Dendritic cell treated with granulocyte-macrophage colony-stimulating factor and Interleukin-4, amounts not matched to agents 40 ng/mL and 50 ng/mL, for 4 days (primary cell): ENCODE results near the gene TNS4.

Experiments used
- H3K27ac Mint-ChIP-seq: one replicate; pipeline ENCODE4 v1.8.0; 2022; ENCODE audit warnings: mild to moderate bottlenecking, mixed read lengths
- H3K27me3 Mint-ChIP-seq: one replicate; pipeline ENCODE4 v1.8.0; 2022; ENCODE audit warnings: mild to moderate bottlenecking, mixed read lengths
- H3K36me3 Mint-ChIP-seq: one replicate; pipeline ENCODE4 v1.8.0; 2022; ENCODE audit warnings: low read depth, mixed read lengths
- H3K4me1 Mint-ChIP-seq: one replicate; pipeline ENCODE4 v1.8.0; 2022; ENCODE audit warnings: low read depth, mixed read lengths
- H3K4me3 Mint-ChIP-seq: one replicate; pipeline ENCODE4 v1.8.0; 2022; ENCODE audit warnings: mild to moderate bottlenecking, moderate library complexity, mixed read lengths
- H3K9me3 Mint-ChIP-seq: one replicate; pipeline ENCODE4 v1.8.0; 2022; ENCODE audit warnings: mixed read lengths
- intact Hi-C: fragments of 100-400 bp; cut with micrococcal nuclease; formaldehyde crosslinking; loops from one replicate; pipeline ENCODE4 v1.15.0; 2022

Gene TNS4

DNA sequence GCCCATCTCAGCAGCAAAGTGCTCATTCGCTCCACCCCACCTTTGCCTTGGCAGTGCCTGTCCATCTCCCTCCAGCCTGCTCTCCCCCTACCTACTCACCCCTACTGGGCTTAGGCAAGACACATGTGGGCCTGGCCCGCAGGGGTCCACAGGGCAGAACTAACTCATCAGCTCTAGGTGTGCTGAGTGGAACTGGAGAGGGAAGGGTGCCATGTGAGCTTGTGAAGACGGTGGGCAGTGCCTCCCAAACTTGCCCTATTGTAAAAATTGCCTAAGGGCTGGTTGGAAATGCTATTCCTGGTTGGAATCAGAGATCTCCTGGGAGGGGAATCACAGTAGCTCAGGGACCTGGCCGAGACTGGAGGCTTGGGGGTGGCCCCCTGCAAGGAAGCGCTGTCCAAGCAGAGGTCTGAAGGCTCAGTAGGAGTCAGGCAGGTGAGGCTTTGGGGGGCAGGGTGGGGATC, 29.1 kb upstream of the TNS4 start:
- H3K4me1 Mint-ChIP-seq, result peaks cover 22% of the 10 kb centered on the region
- H3K27me3 Mint-ChIP-seq, result peaks cover 39% of the 10 kb centered on the region
- intact Hi-C loops, result no loop called here
- H3K27ac Mint-ChIP-seq, result no peak overlapping the region
- no peaks in the 10 kb centered on the region for H3K36me3 Mint-ChIP-seq
- no peaks in the 10 kb centered on the region for H3K9me3 Mint-ChIP-seq
- no peak overlapping the region for H3K4me3 Mint-ChIP-seq

DNA sequence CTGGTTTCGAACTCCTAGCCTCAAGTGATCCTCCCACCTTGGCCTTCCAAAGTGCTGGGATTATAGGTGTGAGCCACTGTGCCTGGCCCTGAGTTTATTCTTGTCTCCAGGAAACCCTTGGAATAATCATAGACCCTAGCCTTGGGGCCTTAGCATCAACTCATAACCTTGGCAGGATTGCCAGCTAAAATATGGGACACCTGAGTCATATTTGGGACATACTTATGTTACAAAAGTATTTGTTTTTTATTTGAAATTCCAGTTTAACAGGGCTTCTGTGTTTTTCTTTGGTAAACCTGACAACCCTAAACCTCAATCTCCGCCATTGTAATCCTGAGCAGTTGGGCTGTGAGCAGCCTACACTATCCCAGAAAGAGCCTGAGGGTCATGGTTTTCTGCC, 28.6 kb upstream of the TNS4 start:
- H3K4me3 Mint-ChIP-seq, result no peak overlapping the region
- H3K27ac Mint-ChIP-seq, result no peak overlapping the region
- H3K36me3 Mint-ChIP-seq, result no peaks in the 10 kb centered on the region
- peaks cover 22% of the 10 kb centered on the region for H3K4me1 Mint-ChIP-seq
- intact Hi-C loops, result no loop called here
- no peaks in the 10 kb centered on the region for H3K9me3 Mint-ChIP-seq
- peaks cover 45% of the 10 kb centered on the region for H3K27me3 Mint-ChIP-seq

GRCh38 chr17:40528692-40529417, 27.4 kb upstream of the TNS4 start:
- Mint-ChIP-seq H3K4me3 (no peak overlapping the region), H3K4me1 (peaks cover 21% of the 10 kb centered on the region), H3K36me3 (no peaks in the 10 kb centered on the region), H3K9me3 (no peaks in the 10 kb centered on the region), H3K27me3 (peaks cover 50% of the 10 kb centered on the region), H3K27ac (no peak overlapping the region)
- intact Hi-C loops, result no loop called here

DNA sequence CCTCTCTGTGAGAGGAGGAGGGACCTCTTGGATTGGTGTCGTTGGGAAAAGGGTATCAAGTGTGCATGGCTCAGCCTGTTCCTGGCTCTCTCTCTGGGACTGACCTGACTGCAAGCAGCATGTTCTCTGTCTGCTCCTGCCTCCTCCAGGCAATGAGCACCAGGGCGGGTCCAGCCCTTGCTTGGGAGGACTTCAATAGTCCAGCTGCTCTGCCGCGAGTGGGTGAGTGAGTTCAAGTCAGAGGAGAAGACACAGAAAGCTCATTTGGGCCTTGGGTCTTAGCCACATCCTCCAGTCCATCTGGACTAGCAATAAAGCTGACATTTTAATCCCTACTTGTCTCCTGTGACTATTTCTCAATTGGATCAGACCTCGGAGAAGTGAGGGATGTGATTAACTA, 25.2 kb upstream of the TNS4 start:
- Mint-ChIP-seq H3K27ac (no peak overlapping the region), H3K36me3 (no peaks in the 10 kb centered on the region), H3K4me1 (peaks cover 5% of the 10 kb centered on the region), H3K27me3 (peaks cover 63% of the 10 kb centered on the region), H3K4me3 (no peak overlapping the region), H3K9me3 (no peaks in the 10 kb centered on the region)
- intact Hi-C loops, result no loop called here

- Mint-ChIP-seq H3K27ac (no peak overlapping the region), H3K4me1 (peaks cover 5% of the 10 kb centered on the region), H3K27me3 (peaks cover 64% of the 10 kb centered on the region), H3K9me3 (no peaks in the 10 kb centered on the region), H3K36me3 (no peaks in the 10 kb centered on the region), H3K4me3 (no peak overlapping the region)
- intact Hi-C loops, result no loop called here
Observed at GRCh38 chr17:40525294-40525693, 23.9 kb upstream of the TNS4 start.

DNA sequence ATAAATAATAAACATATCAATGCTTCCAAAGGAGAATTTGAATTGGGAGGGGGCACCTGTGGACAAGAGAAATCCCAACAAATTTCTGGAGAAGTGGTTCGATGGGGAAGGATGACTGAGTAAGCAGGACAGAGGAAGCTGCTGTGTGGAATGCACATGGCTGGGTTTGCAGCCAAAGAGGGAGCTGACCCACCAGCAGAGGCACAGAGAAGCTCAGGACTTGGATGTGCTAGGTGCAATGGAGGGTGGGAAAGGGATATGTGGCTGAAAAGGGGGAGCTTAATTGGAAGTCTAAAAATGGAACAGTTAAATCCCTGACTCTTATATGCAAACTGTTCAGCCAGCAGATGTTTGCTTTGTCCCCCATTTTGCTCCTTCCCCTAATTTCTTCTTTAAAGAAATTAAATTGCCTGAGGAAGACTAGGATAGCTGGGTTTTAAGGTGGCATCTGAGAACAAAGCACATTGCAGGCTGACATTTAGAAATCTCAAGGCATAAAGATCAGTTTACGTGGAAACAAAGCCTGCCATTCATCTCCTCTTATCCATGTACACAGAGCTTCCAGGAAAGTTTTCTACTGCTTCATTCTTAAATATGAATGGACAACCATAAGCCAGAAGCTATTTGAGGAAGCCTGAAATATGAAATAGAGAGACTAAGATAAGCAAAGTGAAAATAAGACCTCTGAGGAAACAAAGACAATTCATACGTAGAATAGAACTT, 23.0 kb upstream of the TNS4 start:
- Mint-ChIP-seq H3K36me3 (no peaks in the 10 kb centered on the region), H3K4me3 (no peak overlapping the region), H3K27me3 (peaks cover 72% of the 10 kb centered on the region), H3K9me3 (no peaks in the 10 kb centered on the region), H3K4me1 (peaks cover 5% of the 10 kb centered on the region), H3K27ac (no peak overlapping the region)
- intact Hi-C loops, result no loop called here

GRCh38 chr17:40522961-40523310, 21.5 kb upstream of the TNS4 start:
- Mint-ChIP-seq H3K36me3 (no peaks in the 10 kb centered on the region), H3K27me3 (peaks cover 77% of the 10 kb centered on the region), H3K27ac (no peak overlapping the region), H3K4me1 (peaks cover 5% of the 10 kb centered on the region), H3K9me3 (no peaks in the 10 kb centered on the region), H3K4me3 (no peak overlapping the region)
- intact Hi-C loops, result no loop called here

- intact Hi-C loops, result no loop called here
- no peak overlapping the region for H3K27ac Mint-ChIP-seq
- peaks cover 77% of the 10 kb centered on the region for H3K27me3 Mint-ChIP-seq
- H3K4me3 Mint-ChIP-seq, result no peak overlapping the region
- H3K36me3 Mint-ChIP-seq, result no peaks in the 10 kb centered on the region
- peaks cover 5% of the 10 kb centered on the region for H3K4me1 Mint-ChIP-seq
- H3K9me3 Mint-ChIP-seq, result no peaks in the 10 kb centered on the region
Observed at GRCh38 chr17:40522250-40522960, 21.0 kb upstream of the TNS4 start.

- intact Hi-C loops, result no loop called here
- no peak overlapping the region for H3K27ac Mint-ChIP-seq
- H3K4me1 Mint-ChIP-seq, result peaks cover 9% of the 10 kb centered on the region
- no peak overlapping the region for H3K4me3 Mint-ChIP-seq
- H3K27me3 Mint-ChIP-seq, result peaks cover 77% of the 10 kb centered on the region
- H3K36me3 Mint-ChIP-seq, result no peaks in the 10 kb centered on the region
- no peaks in the 10 kb centered on the region for H3K9me3 Mint-ChIP-seq
Observed at GRCh38 chr17:40520991-40521453, 19.6 kb upstream of the TNS4 start.

- Mint-ChIP-seq H3K4me1 (peaks cover 18% of the 10 kb centered on the region), H3K36me3 (no peaks in the 10 kb centered on the region), H3K27me3 (peaks cover 78% of the 10 kb centered on the region), H3K4me3 (no peak overlapping the region), H3K9me3 (no peaks in the 10 kb centered on the region), H3K27ac (no peak overlapping the region)
- intact Hi-C loops, result no loop called here
Observed at GRCh38 chr17:40519089-40519775, 17.8 kb upstream of the TNS4 start.

GRCh38 chr17:40518401-40519088, 17.1 kb upstream of the TNS4 start:
- Mint-ChIP-seq H3K9me3 (no peaks in the 10 kb centered on the region), H3K4me1 (peaks cover 18% of the 10 kb centered on the region), H3K27me3 (peaks cover 81% of the 10 kb centered on the region), H3K27ac (no peak overlapping the region), H3K4me3 (no peak overlapping the region), H3K36me3 (no peaks in the 10 kb centered on the region)
- intact Hi-C loops, result no loop called here

- Mint-ChIP-seq H3K4me3 (no peak overlapping the region), H3K27ac (no peak overlapping the region), H3K4me1 (peaks cover 18% of the 10 kb centered on the region), H3K9me3 (no peaks in the 10 kb centered on the region), H3K36me3 (no peaks in the 10 kb centered on the region), H3K27me3 (peaks cover 80% of the 10 kb centered on the region)
- intact Hi-C loops, result no loop called here
Observed at GRCh38 chr17:40517981-40518380, 16.6 kb upstream of the TNS4 start.

- Mint-ChIP-seq H3K9me3 (no peaks in the 10 kb centered on the region), H3K27me3 (peaks cover 82% of the 10 kb centered on the region), H3K4me1 (peaks cover 18% of the 10 kb centered on the region), H3K36me3 (no peaks in the 10 kb centered on the region), H3K4me3 (no peak overlapping the region), H3K27ac (no peak overlapping the region)
- intact Hi-C loops, result no loop called here
Observed at GRCh38 chr17:40517286-40517662, 15.9 kb upstream of the TNS4 start.
